ENCODE data around the gene DTX2.
"Not testable (repeated sequence)": the region's sequence is repeated elsewhere in the genome, so short reads cannot be mapped to it uniquely, and the experiment has no call there.

DTX2 gene

DNA sequence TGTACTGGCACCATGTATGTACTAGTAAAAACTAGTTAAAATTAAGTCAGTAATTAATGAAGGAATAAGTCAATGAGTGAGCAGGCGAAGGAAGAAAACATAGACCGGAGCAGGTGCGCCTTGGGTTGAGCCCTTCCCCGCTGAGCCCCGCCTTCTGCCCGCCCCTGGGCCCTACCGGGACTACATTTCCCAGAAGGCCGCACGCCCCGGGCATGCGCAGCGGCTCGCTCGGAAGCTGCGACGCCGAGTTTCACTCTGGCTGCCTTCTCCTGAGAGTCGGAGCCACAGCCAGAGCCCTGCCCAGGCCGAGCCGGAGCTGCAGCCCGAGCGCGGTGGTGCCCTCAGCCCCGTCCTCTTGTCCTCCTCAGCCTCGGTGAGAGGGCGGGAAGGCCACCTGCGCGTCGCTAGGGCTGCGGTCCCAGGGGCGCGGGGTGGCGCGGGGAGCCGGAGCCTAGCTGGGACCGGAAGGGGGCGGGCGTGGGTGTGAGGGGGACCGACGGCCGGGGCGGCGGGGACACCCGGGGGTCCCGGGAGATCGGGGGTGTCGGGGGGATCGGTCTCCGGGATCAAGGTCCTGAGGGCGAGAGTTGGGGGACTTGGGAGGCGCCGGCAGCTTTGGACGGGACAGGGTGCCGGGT lies at the start of gene DTX2:
Gene DTX2, plus strand, starts transcription at position 246 of the 638 bp plus-strand sequence. CDS start 18,801 bp downstream, outside the sequence.
- not testable (repeated sequence) for DNase-seq (ENCODE audit: low read depth)

DNA sequence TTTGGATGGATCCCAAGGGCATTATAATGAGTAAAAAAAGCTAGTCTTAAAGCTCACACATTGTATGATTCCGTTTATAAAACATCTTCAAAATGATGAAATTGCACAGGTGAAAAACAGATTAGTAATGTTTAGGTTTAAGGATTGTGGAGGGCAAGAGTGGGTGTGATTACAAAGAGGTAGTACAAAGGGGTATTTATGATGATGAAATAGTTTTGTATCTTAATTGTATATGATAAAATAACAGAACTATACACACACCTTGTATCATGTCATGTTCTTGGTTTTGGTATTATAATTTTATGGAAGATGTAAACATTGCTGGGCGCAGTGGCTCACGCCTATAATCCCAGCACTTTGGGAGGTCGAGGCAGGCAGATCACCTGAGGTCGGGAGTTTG lies 49.3 kb upstream of the DTX2 start:
- DNase-seq (ENCODE audit: low read depth), result no peak

DNA sequence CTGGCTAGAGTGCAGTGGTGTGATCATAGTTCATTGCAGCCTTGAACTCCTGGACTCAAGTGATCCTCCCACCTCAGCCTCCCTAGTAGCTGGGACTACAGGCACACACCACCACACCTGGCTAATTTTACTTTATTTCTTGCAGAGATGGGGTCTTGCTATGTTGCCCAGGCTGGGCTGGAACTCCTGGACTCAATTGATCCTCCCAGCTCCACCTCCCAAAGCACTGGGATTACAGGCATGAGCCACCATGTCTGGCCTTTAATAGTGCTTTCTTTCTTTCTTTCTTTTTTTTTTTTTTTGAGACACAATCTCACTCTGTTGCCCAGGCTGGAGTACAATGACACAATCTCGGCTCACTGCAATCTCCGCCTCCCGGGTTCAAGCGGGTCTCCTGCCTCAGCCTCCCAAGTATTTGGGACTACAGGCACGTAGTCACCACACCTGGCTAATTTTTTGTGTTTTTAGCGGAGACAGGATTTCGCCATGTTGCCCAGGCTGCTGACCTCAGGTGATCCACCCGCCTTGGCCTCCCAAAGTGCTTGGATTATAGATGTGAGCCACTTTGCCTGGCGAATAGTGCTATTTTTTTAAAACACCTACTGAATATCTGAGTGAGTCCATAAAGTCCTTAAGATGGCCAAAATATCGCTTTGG lies 43.7 kb upstream of the DTX2 start:
- DNase-seq (ENCODE audit: low read depth), result not testable (repeated sequence)

DNA sequence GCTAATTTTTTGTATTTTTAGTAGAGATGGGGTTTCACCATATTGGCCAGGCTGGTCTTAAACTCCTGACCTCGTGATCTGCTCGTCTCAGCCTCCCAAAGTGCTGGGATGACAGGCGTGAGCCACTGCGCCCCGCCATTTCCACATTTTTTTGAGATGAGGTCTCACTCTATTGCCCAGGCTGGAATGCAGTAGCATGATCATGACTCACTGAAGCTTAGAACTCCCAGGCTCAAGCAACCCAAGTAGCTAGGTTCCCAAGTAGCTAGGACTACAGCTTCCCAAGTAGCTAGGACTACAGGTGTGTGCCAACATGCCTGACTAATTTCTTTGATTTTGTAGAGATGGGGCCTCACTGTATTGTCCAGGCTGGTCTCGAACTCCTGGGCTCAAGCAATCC lies 40.4 kb upstream of the DTX2 start:
- DNase-seq (ENCODE audit: low read depth), result peak; percentile 96

DNA sequence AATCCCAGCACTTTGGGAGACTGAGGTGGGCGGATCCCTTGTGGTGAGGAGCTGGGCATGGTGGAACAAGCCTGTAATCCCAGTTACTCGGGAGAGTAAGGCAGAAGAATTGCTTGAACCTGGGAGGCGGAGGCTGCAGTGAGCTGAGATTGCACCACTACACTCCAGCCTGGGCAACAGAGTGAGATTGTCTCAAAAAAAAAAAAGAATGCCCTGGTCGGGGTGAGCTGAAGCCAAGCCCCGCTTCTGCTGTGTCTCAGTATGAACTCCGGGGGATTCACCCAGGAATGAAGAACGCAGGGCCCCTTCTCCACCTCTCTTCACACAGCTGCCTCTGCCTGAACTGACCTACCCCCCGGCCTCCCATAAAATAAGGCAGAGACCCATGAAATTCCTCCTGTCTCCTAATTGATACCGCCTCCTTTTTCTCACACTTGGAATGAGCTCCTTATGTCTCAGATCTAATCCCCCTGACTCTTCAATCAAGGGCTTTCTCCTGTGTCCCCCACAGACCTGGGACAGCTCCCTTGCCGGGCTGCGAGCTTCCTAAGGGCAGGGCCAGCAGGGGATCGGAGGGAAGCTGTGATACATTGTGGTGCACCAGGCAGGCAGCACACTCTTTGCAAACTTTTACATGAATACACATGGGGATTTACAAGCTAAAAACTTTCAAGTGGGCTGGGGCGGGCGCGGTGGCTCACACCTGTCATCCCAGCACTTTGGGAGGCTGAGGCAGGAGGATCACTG lies 37.7 kb upstream of the DTX2 start:
- DNase-seq (ENCODE audit: low read depth), result no peak

DNA sequence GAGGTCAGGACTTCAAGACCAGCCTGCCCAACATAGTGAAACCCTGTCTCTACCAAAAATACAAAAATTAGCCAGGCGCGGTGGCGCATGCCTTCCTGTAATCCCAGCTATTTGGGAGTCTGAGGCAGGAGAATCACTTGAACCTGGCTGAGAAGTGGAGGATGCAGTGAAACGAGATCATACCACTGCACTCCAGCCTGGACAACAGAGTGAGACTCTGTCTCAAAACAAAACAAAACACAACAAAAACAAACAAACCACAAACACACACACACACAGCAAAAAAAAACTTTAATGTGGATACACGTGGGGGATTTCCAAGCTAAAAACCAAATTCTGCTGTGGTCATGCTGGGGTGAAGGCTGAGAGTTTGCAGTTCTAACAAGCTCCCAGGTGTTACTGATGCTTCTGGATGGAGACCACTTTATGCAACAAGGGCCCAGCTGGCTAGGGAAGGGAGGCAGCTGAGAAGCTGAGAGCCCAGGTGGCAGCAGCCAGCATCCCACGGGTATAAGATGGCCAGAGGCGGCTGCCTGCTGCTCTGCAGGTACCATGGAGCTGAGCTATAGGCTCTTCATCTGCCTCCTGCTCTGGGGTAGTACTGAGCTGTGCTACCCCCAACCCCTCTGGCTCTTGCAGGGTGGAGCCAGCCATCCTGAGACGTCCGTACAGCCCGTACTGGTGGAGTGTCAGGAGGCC lies 36.9 kb upstream of the DTX2 start, which contains the start of gene ZP3:
Gene ZP3, plus strand, starts transcription at position 538 of the 699 bp plus-strand sequence. Its CDS starts 15 bp downstream, at position 553.
- no peak for DNase-seq (ENCODE audit: low read depth)

DNA sequence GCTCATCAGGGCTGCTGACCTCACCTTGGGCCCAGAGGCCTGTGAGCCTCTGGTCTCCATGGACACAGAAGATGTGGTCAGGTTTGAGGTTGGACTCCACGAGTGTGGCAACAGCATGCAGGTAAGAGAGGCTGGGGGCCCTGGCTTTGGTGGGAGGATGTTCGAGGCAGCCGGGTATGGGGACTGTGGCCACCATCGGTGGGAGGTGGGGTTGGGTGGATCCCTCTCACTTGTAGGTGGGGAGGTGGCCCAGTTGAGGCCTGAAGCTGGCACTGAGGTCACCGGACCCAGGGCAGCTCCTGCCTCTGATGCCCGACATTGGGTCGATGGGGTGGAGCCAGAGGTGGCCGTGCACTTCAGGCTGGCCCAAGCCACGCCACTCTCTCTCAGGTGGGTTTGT lies 36.4 kb upstream of the DTX2 start:
- no peak for DNase-seq (ENCODE audit: low read depth)

DNA sequence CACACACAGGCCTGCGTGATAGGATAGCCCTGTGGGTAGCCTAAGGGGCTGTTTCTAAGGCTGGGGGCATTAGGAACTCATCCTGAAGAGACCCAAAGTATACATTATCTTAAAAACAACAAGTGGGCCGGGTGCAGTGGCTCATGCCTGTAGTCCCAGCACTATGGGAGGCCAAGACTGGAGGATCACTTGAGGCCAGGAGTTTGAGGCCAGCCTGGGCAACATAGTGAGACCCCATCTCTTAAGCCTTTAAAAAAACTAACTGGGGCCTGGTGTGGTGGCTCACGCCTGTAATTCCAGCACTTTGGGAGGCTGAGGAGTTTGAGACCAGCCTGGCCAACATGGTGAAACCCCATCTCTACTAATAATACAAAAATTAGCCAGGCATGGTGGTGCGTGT lies 36.0 kb upstream of the DTX2 start:
- not testable (repeated sequence) for DNase-seq (ENCODE audit: low read depth)

DNA sequence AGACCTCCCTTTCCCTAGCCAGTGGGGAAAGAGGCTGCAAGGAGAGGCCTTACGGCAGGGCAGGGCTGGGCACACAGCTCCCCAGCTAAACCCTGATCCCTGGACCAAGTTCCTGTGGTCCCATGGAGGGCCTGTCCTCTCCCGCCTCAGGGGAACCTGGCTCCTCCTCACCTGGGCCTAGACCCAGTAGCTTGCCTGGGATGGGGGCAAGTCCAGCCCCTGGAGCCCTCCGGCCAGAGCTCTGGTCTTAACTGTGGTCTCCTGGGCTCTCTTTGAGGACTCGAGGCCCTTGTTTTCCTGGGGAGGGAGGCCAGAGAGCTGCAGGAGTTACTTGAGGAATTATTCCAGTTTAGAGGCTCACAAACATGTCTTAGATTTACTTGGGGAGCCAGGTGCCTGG lies 35.3 kb upstream of the DTX2 start:
- no peak for DNase-seq (ENCODE audit: low read depth)

DNA sequence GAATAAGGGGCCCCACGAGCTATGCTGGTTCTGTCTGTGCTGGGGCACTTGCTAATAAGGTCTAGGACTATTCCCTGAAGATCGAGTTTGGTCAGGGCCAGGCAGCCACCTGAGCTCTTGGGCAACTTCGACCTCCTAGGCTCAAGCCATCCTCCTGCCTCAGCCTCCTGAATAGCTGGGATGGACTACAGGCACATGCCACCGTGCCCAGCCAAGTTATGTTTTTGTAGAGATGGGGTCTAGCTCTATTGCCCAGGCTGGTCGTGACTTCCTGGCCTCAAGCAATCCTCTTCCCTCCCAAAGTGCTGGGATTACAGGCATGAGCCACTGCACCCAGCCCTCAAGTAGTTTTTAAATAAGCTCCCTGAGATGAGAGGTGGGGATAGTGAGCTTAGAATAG lies 33.9 kb upstream of the DTX2 start:
- no peak for DNase-seq (ENCODE audit: low read depth)

DNA sequence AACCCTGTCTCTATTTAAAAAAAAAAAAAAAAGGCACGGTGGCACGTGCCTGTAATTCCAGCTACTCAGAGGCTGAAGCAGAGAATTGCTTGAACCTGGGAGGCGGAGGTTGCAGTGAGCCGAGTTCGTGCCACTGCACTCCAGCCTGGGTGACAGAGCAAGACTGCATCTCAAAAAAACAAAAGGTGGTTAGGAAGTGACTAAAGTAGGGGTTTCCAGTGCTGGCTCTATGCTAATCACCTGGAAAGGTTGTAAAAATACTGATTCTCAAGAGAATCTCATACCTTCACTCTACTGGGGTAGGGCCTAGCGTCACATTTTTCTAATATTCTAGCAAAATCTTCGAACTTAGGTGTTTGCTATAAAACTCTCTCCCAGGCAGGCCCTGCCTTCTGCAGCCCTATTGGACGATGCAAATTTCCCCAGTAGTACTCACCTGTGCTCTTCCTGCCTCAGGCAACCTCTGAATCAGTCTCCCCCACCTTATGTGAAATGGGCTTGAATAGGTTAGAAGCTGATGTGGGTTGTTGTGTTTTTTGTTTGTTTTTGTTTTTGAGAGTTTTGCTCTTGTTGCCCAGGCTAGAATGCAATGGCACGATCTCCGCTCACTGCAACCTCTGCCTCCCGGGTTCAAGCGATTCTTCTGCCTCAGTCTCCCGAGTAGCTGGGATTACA lies 33.2 kb upstream of the DTX2 start:
- DNase-seq (ENCODE audit: low read depth), result no peak

DNA sequence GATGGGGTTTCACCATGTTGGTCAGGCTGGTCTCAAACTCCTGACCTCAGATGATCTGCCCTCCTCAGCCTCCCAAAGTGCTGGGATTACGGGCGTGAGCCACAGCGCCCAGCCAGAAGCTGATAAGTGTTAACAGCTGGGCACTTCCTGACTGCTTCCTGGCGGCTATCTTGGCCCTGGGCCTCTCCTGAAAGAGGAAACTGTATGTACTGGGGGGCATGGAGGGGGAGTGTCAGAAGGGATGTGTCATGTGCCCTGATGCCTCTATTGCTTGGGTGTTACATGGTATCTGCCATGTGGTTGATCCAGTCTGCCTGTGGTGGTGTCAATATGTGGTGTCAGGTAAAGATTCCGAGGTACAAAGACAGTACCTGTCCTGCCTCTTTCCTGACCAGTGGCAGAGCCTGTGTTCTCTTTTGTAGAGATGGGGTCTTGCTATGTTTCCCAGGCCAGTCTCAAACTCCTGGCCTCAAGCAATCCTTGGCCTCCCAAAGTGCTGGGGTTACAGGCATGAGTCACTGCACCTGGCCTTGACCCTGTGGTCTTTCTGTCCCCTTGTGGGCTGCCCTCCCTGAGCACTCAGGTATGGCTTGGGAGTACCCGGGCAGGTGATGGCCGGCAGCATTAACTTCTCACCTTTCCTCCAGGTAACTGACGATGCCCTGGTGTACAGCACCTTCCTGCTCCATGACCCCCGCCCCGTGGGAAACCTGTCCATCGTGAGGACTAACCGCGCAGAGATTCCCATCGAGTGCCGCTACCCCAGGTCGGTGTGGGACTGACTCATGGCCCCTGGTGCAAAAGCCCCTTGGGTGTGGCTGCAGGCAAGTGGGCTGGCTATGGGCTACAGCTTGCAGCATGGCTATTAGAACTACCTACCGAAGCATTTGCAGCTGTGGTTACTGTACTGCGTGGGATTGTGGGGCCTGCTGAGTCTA lies 32.4 kb upstream of the DTX2 start:
- no peak for DNase-seq (ENCODE audit: low read depth)

DNA sequence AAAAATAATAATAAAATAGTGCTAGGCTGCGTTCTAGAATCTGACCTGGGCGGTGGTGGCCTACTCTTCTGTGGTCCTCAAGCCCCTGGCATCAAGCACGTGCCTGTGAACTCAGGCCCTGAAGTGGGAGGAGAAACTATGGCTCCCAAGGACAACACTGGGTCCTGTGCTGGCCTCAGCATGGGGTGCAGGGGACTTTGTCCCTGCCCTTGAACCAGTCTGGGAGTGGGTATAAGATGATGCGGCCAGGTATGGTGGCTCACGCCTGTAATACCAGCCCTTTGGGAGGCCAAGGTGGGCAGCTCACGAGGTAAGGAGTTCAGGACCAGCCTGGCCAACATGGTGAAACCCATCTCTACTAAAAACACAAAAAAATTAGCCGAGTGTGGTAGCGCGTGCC lies 31.3 kb upstream of the DTX2 start:
- no peak for DNase-seq (ENCODE audit: low read depth)

DNA sequence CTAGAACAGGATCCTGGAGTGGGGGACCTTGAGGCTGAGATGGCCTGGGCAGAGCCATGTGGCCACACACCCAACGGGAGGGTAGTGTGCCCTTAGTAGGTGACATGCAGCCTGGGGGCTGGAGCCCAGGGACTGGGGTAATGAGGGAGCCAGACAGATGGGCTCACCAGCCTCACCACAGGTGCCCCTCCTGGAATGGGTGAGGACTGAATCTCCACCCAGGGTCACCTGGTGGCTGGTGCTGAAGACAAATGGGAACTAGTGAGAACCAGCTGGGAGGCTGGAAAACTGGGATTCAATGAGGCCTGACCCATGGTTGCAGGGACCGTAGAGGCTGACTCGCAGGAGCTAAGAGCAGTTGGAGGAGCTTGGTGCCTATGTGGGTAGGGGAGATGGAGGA lies 30.7 kb upstream of the DTX2 start:
- no peak for DNase-seq (ENCODE audit: low read depth)

DNA sequence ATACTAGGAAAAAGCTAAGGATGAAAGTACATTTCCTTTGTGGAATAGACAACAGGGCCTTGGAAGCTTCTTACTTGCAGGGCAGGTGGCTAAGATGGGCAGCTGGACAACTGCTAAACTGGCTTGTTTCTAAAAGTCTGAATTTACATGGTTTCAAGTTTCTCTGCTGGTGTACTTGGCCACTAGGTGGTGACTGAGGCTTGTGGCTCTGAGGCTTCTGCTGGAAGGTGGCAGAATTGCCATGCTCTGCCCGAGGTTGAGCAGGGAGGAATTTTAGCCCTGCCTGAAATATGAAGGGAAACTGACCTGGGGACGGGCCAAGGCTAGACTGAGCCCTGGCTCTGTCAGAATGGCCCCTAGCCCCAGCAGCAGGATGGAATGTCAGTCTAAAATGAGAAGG lies 23.6 kb upstream of the DTX2 start:
- DNase-seq (ENCODE audit: low read depth), result peak; percentile 60

DNA sequence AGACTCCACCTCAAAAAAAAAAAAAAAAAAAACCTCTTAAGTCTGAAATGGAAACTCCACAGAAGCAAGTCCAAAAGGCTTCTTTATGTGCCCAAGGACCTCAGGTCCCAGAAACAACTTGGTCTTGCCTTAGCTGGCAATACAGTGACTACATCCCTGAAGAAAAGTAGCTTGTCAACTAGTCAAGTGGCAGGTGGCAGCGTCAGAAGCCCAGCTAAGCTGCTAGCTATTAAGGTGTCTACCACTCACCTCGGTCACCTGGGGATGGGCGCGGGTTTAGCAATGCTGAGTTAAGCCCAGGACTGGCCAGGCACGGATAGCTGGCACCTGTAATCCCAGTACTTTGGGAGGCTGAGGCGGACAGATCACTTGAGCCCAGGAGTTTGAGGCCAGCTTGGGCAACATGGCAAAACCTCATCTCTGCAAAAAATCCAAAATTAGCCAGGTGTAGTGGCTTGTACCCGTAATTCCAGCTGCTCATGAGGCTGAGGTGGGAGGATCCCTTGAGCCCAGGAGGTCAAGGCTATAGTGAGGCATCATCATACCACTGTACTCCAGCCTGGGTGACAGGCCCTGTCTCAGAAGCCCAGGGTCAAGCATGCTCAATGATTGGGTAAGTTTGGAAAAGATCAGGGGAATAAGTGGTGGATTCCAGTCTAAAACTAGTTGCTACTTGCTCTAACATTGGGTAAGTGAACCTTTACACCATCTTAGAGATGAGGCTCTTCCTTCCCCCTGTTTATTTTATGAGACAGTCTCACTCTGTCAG lies 22.2 kb upstream of the DTX2 start:
- DNase-seq (ENCODE audit: low read depth), result not testable (repeated sequence)

DNA sequence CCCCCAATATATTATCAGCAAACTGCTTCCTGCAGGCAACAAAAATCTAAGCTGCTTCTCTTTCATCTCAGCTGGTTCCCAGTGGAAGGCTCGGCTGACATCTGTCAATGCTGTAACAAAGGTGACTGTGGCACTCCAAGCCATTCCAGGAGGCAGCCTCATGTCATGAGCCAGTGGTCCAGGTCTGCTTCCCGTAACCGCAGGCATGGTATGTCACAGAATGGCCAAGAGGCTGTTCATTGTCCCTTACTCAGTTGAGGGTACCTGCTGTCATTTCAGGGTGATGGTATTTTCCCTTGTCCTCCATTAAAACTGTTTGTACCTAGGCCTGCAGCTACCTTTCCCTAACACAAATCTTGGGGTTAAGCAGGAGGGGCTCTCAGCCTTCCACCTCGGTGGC lies 21.1 kb upstream of the DTX2 start:
- not testable (repeated sequence) for DNase-seq (ENCODE audit: low read depth)

DNA sequence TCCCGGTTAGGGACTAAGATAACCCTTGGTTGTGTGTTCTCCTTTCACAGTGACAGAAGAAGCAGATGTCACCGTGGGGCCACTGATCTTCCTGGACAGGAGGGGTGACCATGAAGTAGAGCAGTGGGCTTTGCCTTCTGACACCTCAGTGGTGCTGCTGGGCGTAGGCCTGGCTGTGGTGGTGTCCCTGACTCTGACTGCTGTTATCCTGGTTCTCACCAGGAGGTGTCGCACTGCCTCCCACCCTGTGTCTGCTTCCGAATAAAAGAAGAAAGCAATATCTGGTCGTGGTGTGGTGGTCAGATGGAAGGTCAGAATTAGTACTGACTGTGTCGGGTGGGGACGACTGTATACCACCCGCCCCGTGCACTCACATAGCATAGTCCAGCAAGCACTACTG lies 19.7 kb upstream of the DTX2 start:
- not testable (repeated sequence) for DNase-seq (ENCODE audit: low read depth)

DNA sequence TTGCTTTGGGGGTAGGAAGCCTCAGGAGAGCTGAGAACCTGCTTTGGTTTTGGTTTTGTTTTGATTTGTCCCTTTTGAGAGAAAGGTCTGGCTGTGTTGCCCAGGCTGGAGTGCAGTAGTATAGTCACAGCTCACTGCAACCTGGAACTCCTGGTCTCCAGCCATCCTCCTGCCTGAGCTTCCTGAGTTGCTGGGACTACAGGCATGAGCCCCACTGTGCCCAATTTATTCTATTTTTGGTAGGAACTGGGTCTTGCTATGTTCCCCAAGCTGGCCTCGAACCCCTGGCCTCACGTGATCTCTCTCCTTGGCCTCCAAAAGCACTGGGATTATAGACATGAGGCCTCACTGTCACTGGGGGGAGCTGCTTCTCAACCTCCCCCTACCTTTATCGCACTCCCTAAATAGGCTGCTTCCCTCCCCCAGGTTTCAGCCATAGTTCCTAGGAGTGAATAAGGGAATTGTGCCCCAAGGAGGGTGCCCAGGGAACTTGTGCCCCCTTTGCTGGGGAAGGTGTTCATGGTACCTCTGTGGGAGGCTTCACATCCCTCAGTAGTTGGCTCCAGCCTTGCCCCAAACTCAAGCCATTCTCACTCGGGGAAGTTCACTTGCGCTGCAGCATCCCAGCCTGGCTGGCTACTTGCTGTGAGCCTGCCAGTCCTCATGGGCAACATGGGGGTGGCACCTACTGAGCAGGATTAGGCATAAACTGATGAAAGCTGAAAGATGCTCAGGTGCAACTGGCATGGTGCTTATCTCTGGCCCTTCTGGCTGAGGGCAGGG lies 18.7 kb upstream of the DTX2 start:
- not testable (repeated sequence) for DNase-seq (ENCODE audit: low read depth)
